ENCODE results near the gene UGDH. TPM values are rescaled to one million over a fixed set of nuclear protein-coding genes. Genes with fewer than 3 reads are reported as not detected.
A peak's percentile ranks its signal among the peaks of the same experiment; 100 is the strongest.
"Not testable (repeated sequence)": the region's sequence is repeated elsewhere in the genome, so short reads cannot be mapped to it uniquely, and the experiment has no call there.

The UGDH gene
- total RNA-seq, 2 donors from 2014 or later: 33.0 to 36.7 TPM

- Mint-ChIP-seq H3K4me1 (ENCODE audit: low read depth) (peaks cover 12% of the 10 kb centered on the region), H3K4me3 (no peak overlapping the region), H3K36me3 (ENCODE audit: insufficient read depth in 2 of 2) (peaks cover 2 to 9% of the 10 kb centered on the region in 2 donors), H3K27me3 (ENCODE audit: low read depth) (no peaks in the 10 kb centered on the region), H3K9me3 (no peaks in the 10 kb centered on the region), H3K27ac (no peak overlapping the region)
- ATAC-seq (replicated peaks in 1 of 2): no peak
- no peak for DNase-seq
Measured at GRCh38 chr4:39472396-39472795, 54.8 kb downstream of the UGDH start.

GRCh38 chr4:39470402-39470801 is 56.8 kb downstream of the UGDH start:
- no peaks in the 10 kb centered on the region for H3K27me3 Mint-ChIP-seq (ENCODE audit: low read depth)
- H3K4me3 Mint-ChIP-seq: no peak overlapping the region
- H3K4me1 Mint-ChIP-seq (ENCODE audit: low read depth): peaks cover 12% of the 10 kb centered on the region
- ATAC-seq (replicated peaks in 1 of 2) (no peak), DNase-seq (no peak)
- H3K9me3 Mint-ChIP-seq: no peaks in the 10 kb centered on the region
- H3K27ac Mint-ChIP-seq: no peak overlapping the region
- H3K36me3 Mint-ChIP-seq (ENCODE audit: insufficient read depth in 2 of 2): peaks cover 0 to 7% of the 10 kb centered on the region in 2 donors

- Mint-ChIP-seq H3K9me3 (no peaks in the 10 kb centered on the region), H3K36me3 (ENCODE audit: insufficient read depth in 2 of 2) (peaks cover 0 to 10% of the 10 kb centered on the region in 2 donors), H3K4me1 (ENCODE audit: low read depth) (peaks cover 19% of the 10 kb centered on the region), H3K27ac (peak overlapping the region; percentile 24), H3K27me3 (ENCODE audit: low read depth) (no peaks in the 10 kb centered on the region), H3K4me3 (no peak overlapping the region)
- peak; percentile 45 to 67 for ATAC-seq (replicated peaks in 1 of 2)
- DNase-seq: no peak
Measured at GRCh38 chr4:39469429-39470077, 57.7 kb downstream of the UGDH start.

GRCh38 chr4:39467464-39467863 is 59.8 kb downstream of the UGDH start:
- DNase-seq (no peak), ATAC-seq (replicated peaks in 1 of 2) (no peak)
- no peaks in the 10 kb centered on the region for H3K9me3 Mint-ChIP-seq
- H3K36me3 Mint-ChIP-seq (ENCODE audit: insufficient read depth in 2 of 2): peaks cover 0 to 16% of the 10 kb centered on the region in 2 donors
- H3K4me1 Mint-ChIP-seq (ENCODE audit: low read depth): peaks cover 27% of the 10 kb centered on the region
- no peaks in the 10 kb centered on the region for H3K27me3 Mint-ChIP-seq (ENCODE audit: low read depth)
- no peak overlapping the region for H3K27ac Mint-ChIP-seq
- H3K4me3 Mint-ChIP-seq: no peak overlapping the region

GRCh38 chr4:39466747-39467146 is 60.5 kb downstream of the UGDH start:
- Mint-ChIP-seq H3K27me3 (ENCODE audit: low read depth) (no peaks in the 10 kb centered on the region), H3K36me3 (ENCODE audit: insufficient read depth in 2 of 2) (peaks cover 0 to 16% of the 10 kb centered on the region in 2 donors), H3K9me3 (no peaks in the 10 kb centered on the region), H3K4me3 (no peak overlapping the region), H3K27ac (no peak overlapping the region), H3K4me1 (ENCODE audit: low read depth) (peaks cover 27% of the 10 kb centered on the region)
- ATAC-seq (replicated peaks in 1 of 2): no peak
- no peak for DNase-seq

GRCh38 chr4:39464886-39465501 is 62.2 kb downstream of the UGDH start:
- ATAC-seq (replicated peaks in 1 of 2): peak; percentile 90 to 93
- H3K4me3 Mint-ChIP-seq: peak overlapping the region in 1 of 2 donors; percentile 63
- peaks cover 0 to 15% of the 10 kb centered on the region in 2 donors for H3K36me3 Mint-ChIP-seq (ENCODE audit: insufficient read depth in 2 of 2)
- no peaks in the 10 kb centered on the region for H3K9me3 Mint-ChIP-seq
- no peaks in the 10 kb centered on the region for H3K27me3 Mint-ChIP-seq (ENCODE audit: low read depth)
- peak overlapping the region; percentile 96 for H3K27ac Mint-ChIP-seq
- DNase-seq: peak in 1 of 2 donors; percentile 23
- peaks cover 40% of the 10 kb centered on the region for H3K4me1 Mint-ChIP-seq (ENCODE audit: low read depth)

GRCh38 chr4:39458505-39459300 is 68.5 kb downstream of the UGDH start, which contains the start of the genes LIAS and RPL9:
TSS of gene LIAS (plus strand) at chr4:39459056. CDS start at chr4:39459118, 62 bp downstream.
TSS of gene RPL9 (minus strand) at chr4:39458922. CDS start at chr4:39458439, 483 bp downstream.
- ATAC-seq (replicated peaks in 1 of 2): peak; percentile 92 to 93
- peaks cover 70% of the 10 kb centered on the region for H3K4me1 Mint-ChIP-seq (ENCODE audit: low read depth)
- peak; percentile 93 for DNase-seq
- H3K27me3 Mint-ChIP-seq (ENCODE audit: low read depth): no peaks in the 10 kb centered on the region
- no peaks in the 10 kb centered on the region for H3K9me3 Mint-ChIP-seq
- H3K27ac Mint-ChIP-seq: peak within 1 kb of the TSS; percentile 100
- peak within 1 kb of the TSS; percentile 97 to 99 for H3K4me3 Mint-ChIP-seq
- H3K36me3 Mint-ChIP-seq (ENCODE audit: insufficient read depth in 2 of 2): peaks cover 23 to 46% of the 10 kb centered on the region in 2 donors

GRCh38 chr4:39458161-39458504 is 69.1 kb downstream of the UGDH start:
- DNase-seq; H3K9me3 Mint-ChIP-seq; ATAC-seq (replicated peaks in 1 of 2); H3K27me3 Mint-ChIP-seq (ENCODE audit: low read depth): not testable (repeated sequence)
- peaks cover 26 to 50% of the 10 kb centered on the region in 2 donors for H3K36me3 Mint-ChIP-seq (ENCODE audit: insufficient read depth in 2 of 2)
- peak overlapping the region; percentile 100 for H3K27ac Mint-ChIP-seq
- H3K4me3 Mint-ChIP-seq: peak overlapping the region; percentile 97 to 99
- H3K4me1 Mint-ChIP-seq (ENCODE audit: low read depth): peaks cover 69% of the 10 kb centered on the region

GRCh38 chr4:39456946-39457763 is 70.1 kb downstream of the UGDH start:
- no peak for ATAC-seq (replicated peaks in 1 of 2)
- H3K9me3 Mint-ChIP-seq: no peaks in the 10 kb centered on the region
- peak overlapping the region; percentile 97 to 99 for H3K4me3 Mint-ChIP-seq
- H3K4me1 Mint-ChIP-seq (ENCODE audit: low read depth): peaks cover 75% of the 10 kb centered on the region
- H3K27me3 Mint-ChIP-seq (ENCODE audit: low read depth): no peaks in the 10 kb centered on the region
- DNase-seq: no peak
- peak overlapping the region; percentile 100 for H3K27ac Mint-ChIP-seq
- peaks cover 28 to 60% of the 10 kb centered on the region in 2 donors for H3K36me3 Mint-ChIP-seq (ENCODE audit: insufficient read depth in 2 of 2)

- Mint-ChIP-seq H3K27ac (no peak overlapping the region), H3K36me3 (ENCODE audit: insufficient read depth in 2 of 2) (peaks cover 28 to 70% of the 10 kb centered on the region in 2 donors), H3K4me3 (peak overlapping the region; percentile 42 to 99), H3K27me3 (ENCODE audit: low read depth) (no peaks in the 10 kb centered on the region), H3K9me3 (no peaks in the 10 kb centered on the region), H3K4me1 (ENCODE audit: low read depth) (peaks cover 68% of the 10 kb centered on the region)
- DNase-seq (no peak), ATAC-seq (replicated peaks in 1 of 2) (no peak)
Measured at GRCh38 chr4:39455486-39455885, 71.8 kb downstream of the UGDH start.

GRCh38 chr4:39453738-39454137 is 73.5 kb downstream of the UGDH start:
- no peak overlapping the region for H3K4me3 Mint-ChIP-seq
- H3K36me3 Mint-ChIP-seq (ENCODE audit: insufficient read depth in 2 of 2): peaks cover 27 to 76% of the 10 kb centered on the region in 2 donors
- H3K9me3 Mint-ChIP-seq: no peaks in the 10 kb centered on the region
- ATAC-seq (replicated peaks in 1 of 2) (no peak), DNase-seq (no peak)
- H3K27ac Mint-ChIP-seq: peak overlapping the region; percentile 83
- H3K27me3 Mint-ChIP-seq (ENCODE audit: low read depth): no peaks in the 10 kb centered on the region
- peaks cover 62% of the 10 kb centered on the region for H3K4me1 Mint-ChIP-seq (ENCODE audit: low read depth)

GRCh38 chr4:39452860-39453587 is 74.2 kb downstream of the UGDH start:
- DNase-seq (no peak), ATAC-seq (replicated peaks in 1 of 2) (no peak)
- Mint-ChIP-seq H3K9me3 (no peaks in the 10 kb centered on the region), H3K36me3 (ENCODE audit: insufficient read depth in 2 of 2) (peaks cover 21 to 71% of the 10 kb centered on the region in 2 donors), H3K27ac (peak overlapping the region; percentile 83), H3K27me3 (ENCODE audit: low read depth) (no peaks in the 10 kb centered on the region), H3K4me1 (ENCODE audit: low read depth) (peaks cover 62% of the 10 kb centered on the region), H3K4me3 (no peak overlapping the region)

Measured in activated T-cell treated with anti-CD3 and anti-CD28 coated beads, Interleukin-2, amount 50 U/mL, for 72 hours (primary cell).